MCF 10A (cell line): ENCODE data around the gene HSPA5. TPM values are rescaled to one million over a fixed set of nuclear protein-coding genes. Genes with fewer than 3 reads are reported as not detected.
"Not testable (repeated sequence)": the region's sequence is repeated elsewhere in the genome, so short reads cannot be mapped to it uniquely, and the experiment has no call there.

Source experiments
- BruUV-seq: library from RNA; stranded (reverse); fragments of 400-500 nt; replicated peaks from 2 replicates; lab custom pipeline; 2021; lab: Mats Ljungman, UMichigan
- CTCF ChIA-PET: fragments of 300-600 bp; sonication (Branson Sonifier 250); formaldehyde crosslinking; extraction: SDS; loops from one replicate; lab custom pipeline; 2021; ENCODE audit warnings: antibody characterized with exemption, inconsistent platforms; lab: Yijun Ruan, JAX
- POLR2A ChIA-PET: fragments of 300-600, 350-650 bp; sonication (Branson Sonifier 250); formaldehyde crosslinking; extraction: SDS; loops from one replicate; lab custom pipeline; 2020; ENCODE audit warnings: antibody characterized with exemption, inconsistent platforms; lab: Yijun Ruan, JAX
- DNase-seq: peaks from one replicate; pipeline ENCODE4 v3.0.0-alpha.2; 2018; ENCODE audit not compliant: unreplicated experiment
- H3K27ac Mint-ChIP-seq: one replicate; pipeline ENCODE4 v1.8.0; 2022; ENCODE audit warnings: mild to moderate bottlenecking, low read depth, mixed read lengths; ENCODE audit not compliant: unreplicated experiment
- H3K27me3 Mint-ChIP-seq: one replicate; pipeline ENCODE4 v1.8.0; 2022; ENCODE audit warnings: mixed read lengths; ENCODE audit not compliant: insufficient read depth, unreplicated experiment
- H3K36me3 Mint-ChIP-seq: one replicate; pipeline ENCODE4 v1.8.0; 2022; ENCODE audit warnings: mild to moderate bottlenecking, moderate library complexity, mixed read lengths; ENCODE audit not compliant: insufficient read depth, unreplicated experiment
- H3K4me1 Mint-ChIP-seq: one replicate; pipeline ENCODE4 v1.8.0; 2022; ENCODE audit warnings: mixed read lengths; ENCODE audit not compliant: insufficient read depth, unreplicated experiment
- H3K4me3 Mint-ChIP-seq: one replicate; pipeline ENCODE4 v1.8.0; 2022; ENCODE audit warnings: mild to moderate bottlenecking, moderate library complexity, mixed read lengths; ENCODE audit not compliant: unreplicated experiment
- H3K9me3 Mint-ChIP-seq: one replicate; pipeline ENCODE4 v1.8.0; 2022; ENCODE audit warnings: mixed read lengths; ENCODE audit not compliant: unreplicated experiment
- CTCF ChIP-seq: fragments of 200-600 bp; IDR thresholded peaks from one replicate; pipeline ENCODE4 v1.8.0; 2022; ENCODE audit warnings: antibody characterized with exemption, mild to moderate bottlenecking; ENCODE audit not compliant: unreplicated experiment
- intact Hi-C: fragments of 100-400 bp; cut with micrococcal nuclease; formaldehyde crosslinking; loops from 2 replicates; pipeline ENCODE4 v1.14.1; 2022
- total RNA-seq: library from RNA; stranded (reverse); gene quantifications from 2 replicates; pipeline ENCODE4 v1.2.3, GENCODE V29; 2022

The HSPA5 gene
- total RNA-seq, 1 experiment from 2014 or later = 1,165 TPM

- Mint-ChIP-seq H3K27me3 (no peaks in the 10 kb centered on the region), H3K4me3 (peak overlapping the region; percentile 79), H3K27ac (peak overlapping the region; percentile 36), H3K9me3 (no peaks in the 10 kb centered on the region), H3K36me3 (peaks cover 83% of the 10 kb centered on the region), H3K4me1 (peaks cover 37% of the 10 kb centered on the region)
- CTCF ChIA-PET = interaction anchor here (1.1 kb wide), 1 partner anchor 127 kb away, joined by 4 read pairs; no protein-coding TSS in a partner anchor
- TF ChIP-seq CTCF = no peak
- intact Hi-C loops = no loop called here
- POLR2A ChIA-PET = interaction anchor here (0.6 to 12.2 kb wide), 5 partner anchors 25 to 249 kb away, joined by 3 to 138 read pairs (median 3); partner anchors contain the start of genes GAPVD1 and RABEPK
- no peak for DNase-seq
- no TSS peak for BruUV-seq
These were observed 5.2 kb downstream of the HSPA5 start for GRCh38 chr9:125235804-125236519.

- H3K4me3 Mint-ChIP-seq, BruUV-seq, H3K9me3 Mint-ChIP-seq, DNase-seq, H3K27ac Mint-ChIP-seq, intact Hi-C loops, H3K27me3 Mint-ChIP-seq: not testable (repeated sequence)
- POLR2A ChIA-PET = interaction anchor here (0.6 to 12.2 kb wide), 6 partner anchors 9 to 373 kb away, joined by 3 to 138 read pairs (median 3); partner anchors contain the start of gene RABEPK
- H3K4me1 Mint-ChIP-seq = peaks cover 36% of the 10 kb centered on the region
- CTCF ChIA-PET = interaction anchor here (1.2 kb wide), 1 partner anchor 92 kb away, joined by 3 read pairs; no protein-coding TSS in a partner anchor
- H3K36me3 Mint-ChIP-seq = peaks cover 78% of the 10 kb centered on the region
These were observed 7.0 kb downstream of the HSPA5 start for GRCh38 chr9:125234099-125234498.

- no peak overlapping the region for H3K27ac Mint-ChIP-seq
- no peak for TF ChIP-seq CTCF
- POLR2A ChIA-PET = interaction anchor here (0.6 to 12.2 kb wide), 4 partner anchors 10 to 45 kb away, joined by 3 to 138 read pairs (median 6); partner anchors contain the start of gene RABEPK
- H3K9me3 Mint-ChIP-seq = no peaks in the 10 kb centered on the region
- H3K27me3 Mint-ChIP-seq = no peaks in the 10 kb centered on the region
- CTCF ChIA-PET = no interaction called here
- peak; percentile 72 for DNase-seq
- peaks cover 31% of the 10 kb centered on the region for H3K4me1 Mint-ChIP-seq
- no peak overlapping the region for H3K4me3 Mint-ChIP-seq
- peaks cover 74% of the 10 kb centered on the region for H3K36me3 Mint-ChIP-seq
- no TSS peak for BruUV-seq
- intact Hi-C loops = no loop called here
These were observed 7.5 kb downstream of the HSPA5 start for GRCh38 chr9:125233678-125234077.

GRCh38 chr9:125227761-125228160 lies 13.4 kb downstream of the HSPA5 start:
- intact Hi-C loops = no loop called here
- Mint-ChIP-seq H3K27ac (no peak overlapping the region), H3K4me3 (no peak overlapping the region), H3K36me3 (peaks cover 50% of the 10 kb centered on the region), H3K9me3 (no peaks in the 10 kb centered on the region), H3K27me3 (no peaks in the 10 kb centered on the region), H3K4me1 (no peaks in the 10 kb centered on the region)
- DNase-seq = no peak
- POLR2A ChIA-PET = interaction anchor here (0.7 to 2.0 kb wide), 3 partner anchors 10 to 1540 kb away, joined by 3 to 4 read pairs (median 3); no protein-coding TSS in a partner anchor
- BruUV-seq = no TSS peak
- no peak for TF ChIP-seq CTCF
- CTCF ChIA-PET = interaction anchor here (0.7 kb wide), 1 partner anchor 1255 kb away, joined by 3 read pairs; no protein-coding TSS in a partner anchor

GRCh38 chr9:125224858-125225257 lies 16.3 kb downstream of the HSPA5 start:
- BruUV-seq, H3K4me1 Mint-ChIP-seq, H3K4me3 Mint-ChIP-seq, DNase-seq, H3K27me3 Mint-ChIP-seq, intact Hi-C loops, H3K9me3 Mint-ChIP-seq, H3K27ac Mint-ChIP-seq: not testable (repeated sequence)
- POLR2A ChIA-PET = interaction anchor here (0.6 to 1.4 kb wide), 4 partner anchors 14 to 100 kb away, joined by 3 to 6 read pairs (median 4); no protein-coding TSS in a partner anchor
- CTCF ChIA-PET = interaction anchor here (0.6 to 0.7 kb wide), 2 partner anchors 13 to 454 kb away, joined by 3 read pairs; partner anchors contain the start of gene NR6A1
- peaks cover 53% of the 10 kb centered on the region for H3K36me3 Mint-ChIP-seq
